NAMALWA (cell line): ENCODE data around the gene CCPG1.

Experiments
- DNase-seq: peaks from one replicate; pipeline ENCODE4 v3.0.0-alpha.2; 2015; ENCODE audit warnings: low spot score

CCPG1 gene

GRCh38 chr15:55387027-55387426 lies 21.1 kb downstream of the CCPG1 start:
- DNase-seq = no peak

GRCh38 chr15:55383687-55384086 lies 24.5 kb downstream of the CCPG1 start:
- no peak for DNase-seq

GRCh38 chr15:55381595-55381994 lies 26.6 kb downstream of the CCPG1 start:
- no peak for DNase-seq

- DNase-seq = no peak
Measured at GRCh38 chr15:55379095-55379494, 29.1 kb downstream of the CCPG1 start.

- DNase-seq = peak; percentile 14
Measured at GRCh38 chr15:55372701-55373440, 35.3 kb downstream of the CCPG1 start.

GRCh38 chr15:55366981-55367380 lies 41.2 kb downstream of the CCPG1 start:
- DNase-seq = no peak

- DNase-seq = no peak
Measured at GRCh38 chr15:55362641-55363040, 45.5 kb downstream of the CCPG1 start.

GRCh38 chr15:55361048-55361447 lies 47.1 kb downstream of the CCPG1 start:
- no peak for DNase-seq

GRCh38 chr15:55360256-55360655 lies 47.9 kb downstream of the CCPG1 start:
- DNase-seq = no peak

GRCh38 chr15:55358471-55358870 lies 49.7 kb downstream of the CCPG1 start:
- DNase-seq = no peak

- no peak for DNase-seq
Measured at GRCh38 chr15:55357774-55358173, 50.4 kb downstream of the CCPG1 start.

- no peak for DNase-seq
Measured at GRCh38 chr15:55356985-55357585, 51.1 kb downstream of the CCPG1 start.

- DNase-seq = no peak
Measured at GRCh38 chr15:55353025-55353424, 55.1 kb downstream of the CCPG1 start.

GRCh38 chr15:55349282-55349681 lies 58.9 kb downstream of the CCPG1 start:
- no peak for DNase-seq

GRCh38 chr15:55348281-55348778 lies 59.8 kb downstream of the CCPG1 start:
- no peak for DNase-seq

- no peak for DNase-seq
Measured at GRCh38 chr15:55344206-55344605, 64.0 kb downstream of the CCPG1 start.

GRCh38 chr15:55343168-55343567 lies 65.0 kb downstream of the CCPG1 start:
- no peak for DNase-seq

- no peak for DNase-seq
Measured at GRCh38 chr15:55337160-55337559, 71.0 kb downstream of the CCPG1 start.

GRCh38 chr15:55334997-55335396 lies 73.2 kb downstream of the CCPG1 start:
- no peak for DNase-seq

- no peak for DNase-seq
Measured at GRCh38 chr15:55334371-55334770, 73.8 kb downstream of the CCPG1 start.

GRCh38 chr15:55327387-55327786 lies 80.8 kb downstream of the CCPG1 start:
- DNase-seq = no peak

GRCh38 chr15:55322467-55322866 lies 85.7 kb downstream of the CCPG1 start:
- DNase-seq = no peak

- no peak for DNase-seq
Measured at GRCh38 chr15:55320963-55321362, 87.2 kb downstream of the CCPG1 start.

GRCh38 chr15:55320238-55320550 lies 88.0 kb downstream of the CCPG1 start:
- no peak for DNase-seq
